Middle frontal gyrus (tissue), 1 donor: ENCODE measurements around the gene ZNF493.
A peak's percentile ranks its signal among the peaks of the same experiment; 100 is the strongest.

Experiments
- DNase-seq: peaks from one replicate; pipeline ENCODE4 v3.0.0-alpha.2; 2015; ENCODE audit warnings: low spot score; ENCODE audit errors: extremely low spot score

ZNF493 gene

DNA sequence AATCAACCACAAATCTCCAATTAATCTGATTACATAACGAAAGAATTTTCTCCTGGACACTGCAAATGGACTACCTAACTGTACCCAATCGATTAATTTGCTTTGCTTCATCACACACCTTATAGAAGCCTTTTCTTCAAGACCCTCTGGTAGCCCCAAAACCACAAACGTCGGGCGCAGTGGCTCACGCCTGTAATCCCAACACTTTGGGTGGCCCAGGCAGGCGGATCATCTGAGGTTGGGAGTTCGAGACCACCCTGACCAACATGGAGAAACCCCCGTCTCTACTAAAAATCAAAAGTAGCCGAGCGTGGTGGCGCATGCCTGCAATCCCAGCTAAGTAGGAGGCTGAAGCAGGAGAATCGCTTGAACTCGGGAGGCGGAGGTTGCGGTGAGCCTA, 65.6 kb downstream of the ZNF493 start:
- DNase-seq, result no peak

DNA sequence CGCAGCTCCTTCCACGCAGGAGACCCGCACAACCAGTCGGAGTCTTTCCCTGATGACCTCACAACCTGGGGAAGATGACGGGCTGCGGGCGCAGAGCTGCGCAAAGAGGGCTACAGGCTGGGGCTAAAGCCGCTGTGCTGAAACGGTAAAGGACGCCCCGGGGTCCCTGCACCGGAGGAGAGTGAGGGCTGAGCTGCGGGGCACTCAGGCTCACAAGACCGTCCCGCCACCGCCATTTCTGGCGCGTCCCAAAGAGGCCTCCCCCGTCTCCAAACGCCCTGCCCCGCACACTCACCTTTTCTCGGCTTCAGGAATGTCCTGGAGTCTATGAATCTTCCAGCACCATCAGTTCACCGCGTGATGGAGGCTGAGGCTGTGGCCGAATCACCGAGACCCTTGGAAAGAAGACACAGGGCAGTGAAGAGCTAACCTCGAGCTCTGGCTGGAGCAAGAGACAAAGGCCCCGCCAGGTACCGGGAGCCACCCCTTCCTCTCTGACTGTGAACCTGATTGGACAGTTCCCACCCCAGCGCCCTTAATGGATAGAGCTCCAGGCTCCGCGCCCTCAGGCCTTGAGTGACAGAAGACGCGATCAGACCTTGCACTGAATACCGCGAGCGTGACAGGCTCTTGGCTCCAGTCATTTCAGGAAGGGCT, 66.6 kb downstream of the ZNF493 start:
- DNase-seq, result no peak

DNA sequence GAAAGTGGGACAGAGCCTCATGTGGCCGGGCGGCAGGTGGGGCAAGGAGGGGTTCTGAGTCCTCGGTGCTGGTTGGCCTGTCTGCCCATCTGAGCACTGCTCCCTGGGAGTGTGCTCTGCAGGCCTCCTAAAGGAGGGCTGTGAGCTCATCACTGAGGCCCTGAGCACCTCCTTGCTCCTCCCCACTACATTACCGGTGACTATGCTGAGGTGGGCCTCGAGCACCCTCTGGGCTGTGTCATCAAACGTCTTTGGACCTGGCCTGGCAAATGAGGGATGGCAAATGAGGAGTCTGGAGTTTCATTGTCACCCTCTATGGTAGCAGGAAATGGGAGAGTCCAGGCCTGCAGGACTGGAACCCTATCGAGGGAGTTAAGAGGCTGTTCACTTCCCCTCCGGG, 69.7 kb downstream of the ZNF493 start:
- no peak for DNase-seq

DNA sequence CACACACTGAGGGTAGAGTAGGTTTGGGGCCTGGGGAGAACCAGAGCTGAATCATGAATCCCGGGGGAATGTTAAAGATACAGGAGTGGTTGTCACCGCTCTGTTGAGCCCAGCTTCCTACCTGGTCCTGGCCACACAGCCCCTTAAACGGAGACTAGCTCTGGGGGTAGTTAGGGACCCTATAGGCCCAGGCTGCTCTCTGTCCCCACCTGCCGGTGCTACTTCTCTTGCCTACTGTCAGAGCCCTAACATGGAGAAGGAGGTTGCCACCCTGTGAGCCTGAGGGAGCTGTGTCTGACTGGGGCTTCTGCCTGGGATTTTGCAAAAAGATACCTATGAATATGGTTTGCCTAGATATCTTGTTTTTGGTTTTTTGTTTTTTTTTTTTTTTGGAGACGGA, 71.9 kb downstream of the ZNF493 start:
- DNase-seq, result no peak

DNA sequence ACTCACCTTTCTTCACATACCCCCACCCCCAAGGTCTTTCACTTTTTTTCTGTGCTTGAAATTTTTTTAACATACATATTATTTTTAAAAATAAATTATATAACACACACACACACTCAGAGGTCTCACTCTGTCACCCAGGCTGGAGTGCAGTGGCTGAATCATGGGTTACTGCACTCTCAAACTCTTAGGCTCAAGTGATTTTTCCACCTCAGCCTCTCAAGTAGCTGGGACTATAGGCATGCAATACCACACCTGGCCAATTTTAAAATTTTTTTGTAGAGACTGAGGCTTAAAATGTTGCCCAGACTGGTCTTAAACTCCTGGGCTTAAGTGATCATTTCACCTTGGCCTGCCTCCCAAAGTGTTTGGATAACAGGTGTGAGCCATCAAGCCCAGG, 75.6 kb downstream of the ZNF493 start:
- no peak for DNase-seq

DNA sequence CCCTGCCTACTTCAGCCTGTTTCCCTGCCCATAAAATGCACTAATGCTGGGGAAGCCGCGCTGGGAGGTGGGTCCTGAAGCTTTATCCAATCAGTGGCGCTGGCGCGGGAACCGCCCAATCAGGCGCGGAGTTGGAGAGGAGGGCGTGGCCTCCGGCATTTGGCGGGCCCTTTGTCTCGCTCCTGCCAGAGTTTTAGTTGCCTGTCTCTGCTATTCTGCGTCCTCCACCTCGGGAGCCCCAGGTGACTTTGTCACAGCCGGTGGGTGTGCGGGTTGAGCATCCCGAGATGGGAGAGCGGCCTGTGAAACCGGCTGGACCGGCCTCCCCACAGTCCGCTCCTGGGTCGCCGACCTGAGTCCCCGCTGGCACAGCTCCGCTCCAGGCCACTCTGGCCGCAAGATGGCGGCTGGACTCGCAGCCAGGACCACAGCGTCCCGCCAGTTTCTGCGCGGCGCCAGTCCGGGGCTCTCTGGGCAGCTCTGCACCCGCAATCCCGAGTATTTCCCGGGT, 77.8 kb downstream of the ZNF493 start:
- peak; percentile 26 for DNase-seq
